ENCODE data around the gene TDRD15. TPM values are rescaled to one million over a fixed set of nuclear protein-coding genes. Genes with fewer than 3 reads are reported as not detected.

The TDRD15 gene
- total RNA-seq, 1 donor from 2014 or later: not detected

- intact Hi-C loops (cut with DNase I): no loop called here
- Histone ChIP-seq H3K9me3 (no peaks in the 10 kb centered on the region), H3K4me1 (no peaks in the 10 kb centered on the region), H3K27ac (no peak overlapping the region), H3K4me3 (no peak overlapping the region), H3K36me3 (no peaks in the 10 kb centered on the region), H3K27me3 (no peaks in the 10 kb centered on the region)
- DNase-seq (ENCODE audit: extremely low spot score in 2 of 2): no peak
- TF ChIP-seq CTCF (IDR thresholded peaks at IDR 0.05): no peak
- no peak for TF ChIP-seq POLR2A (IDR thresholded peaks at IDR 0.05)
- no peak for TF ChIP-seq POLR2AphosphoS5 (IDR thresholded peaks at IDR 0.05; ENCODE audit: insufficient read depth in 1 of 2, low read depth in 1 of 2)
Measured at GRCh38 chr2:21161122-21161521, 37.4 kb downstream of the TDRD15 start.

GRCh38 chr2:21161832-21162614 is 38.3 kb downstream of the TDRD15 start:
- Histone ChIP-seq H3K36me3 (no peaks in the 10 kb centered on the region), H3K27me3 (no peaks in the 10 kb centered on the region), H3K4me1 (no peaks in the 10 kb centered on the region), H3K27ac (no peak overlapping the region), H3K4me3 (no peak overlapping the region), H3K9me3 (no peaks in the 10 kb centered on the region)
- TF ChIP-seq POLR2AphosphoS5 (IDR thresholded peaks at IDR 0.05; ENCODE audit: insufficient read depth in 1 of 2, low read depth in 1 of 2) (no peak), POLR2A (IDR thresholded peaks at IDR 0.05) (no peak), CTCF (IDR thresholded peaks at IDR 0.05) (no peak)
- DNase-seq (ENCODE audit: extremely low spot score in 2 of 2): no peak
- intact Hi-C loops (cut with DNase I): no loop called here

GRCh38 chr2:21162615-21162878 is 38.8 kb downstream of the TDRD15 start:
- no peaks in the 10 kb centered on the region for H3K36me3 ChIP-seq
- H3K4me1 ChIP-seq: no peaks in the 10 kb centered on the region
- intact Hi-C loops (cut with DNase I): no loop called here
- H3K4me3 ChIP-seq: no peak overlapping the region
- no peak overlapping the region for H3K27ac ChIP-seq
- no peaks in the 10 kb centered on the region for H3K9me3 ChIP-seq
- no peaks in the 10 kb centered on the region for H3K27me3 ChIP-seq
- TF ChIP-seq POLR2A (IDR thresholded peaks at IDR 0.05) (no peak), POLR2AphosphoS5 (IDR thresholded peaks at IDR 0.05; ENCODE audit: insufficient read depth in 1 of 2, low read depth in 1 of 2) (no peak), CTCF (IDR thresholded peaks at IDR 0.05) (no peak)
- DNase-seq (ENCODE audit: extremely low spot score in 2 of 2): no peak

GRCh38 chr2:21163213-21163612 is 39.4 kb downstream of the TDRD15 start:
- H3K4me1 ChIP-seq: no peaks in the 10 kb centered on the region
- no peak overlapping the region for H3K4me3 ChIP-seq
- no peak overlapping the region for H3K27ac ChIP-seq
- intact Hi-C loops (cut with DNase I): no loop called here
- H3K36me3 ChIP-seq: no peaks in the 10 kb centered on the region
- no peak for TF ChIP-seq POLR2A (IDR thresholded peaks at IDR 0.05)
- no peak for TF ChIP-seq CTCF (IDR thresholded peaks at IDR 0.05)
- TF ChIP-seq POLR2AphosphoS5 (IDR thresholded peaks at IDR 0.05; ENCODE audit: insufficient read depth in 1 of 2, low read depth in 1 of 2): no peak
- H3K9me3 ChIP-seq: no peaks in the 10 kb centered on the region
- DNase-seq (ENCODE audit: extremely low spot score in 2 of 2): no peak
- H3K27me3 ChIP-seq: no peaks in the 10 kb centered on the region

- intact Hi-C loops (cut with DNase I): no loop called here
Measured at GRCh38 chr2:21165350-21165749, 41.6 kb downstream of the TDRD15 start.

More at GRCh38 chr2:21165350-21165749, 41.6 kb downstream of the TDRD15 start:
- no peak for TF ChIP-seq CTCF (IDR thresholded peaks at IDR 0.05)
- no peak for TF ChIP-seq POLR2AphosphoS5 (IDR thresholded peaks at IDR 0.05; ENCODE audit: insufficient read depth in 1 of 2, low read depth in 1 of 2)
- TF ChIP-seq POLR2A (IDR thresholded peaks at IDR 0.05): no peak
- no peak overlapping the region for H3K27ac ChIP-seq
- no peak for DNase-seq (ENCODE audit: extremely low spot score in 2 of 2)
- H3K27me3 ChIP-seq: no peaks in the 10 kb centered on the region
- no peaks in the 10 kb centered on the region for H3K9me3 ChIP-seq
- H3K4me3 ChIP-seq: no peak overlapping the region
- no peaks in the 10 kb centered on the region for H3K36me3 ChIP-seq
- H3K4me1 ChIP-seq: no peaks in the 10 kb centered on the region
